SJCRH30 (cell line): Measurements from ENCODE around the gene LRP2. TPM values are rescaled to one million over a fixed set of nuclear protein-coding genes. Genes with fewer than 3 reads are reported as not detected.

Experiments
- DNase-seq, 2 experiments: peaks; one replicate each; pipeline ENCODE4 v3.0.0-alpha.2; 2015 to 2020
- H3K27ac ChIP-seq: fragments of 250-450 bp; sonication (Bioruptor Pico); 2 replicates; pipeline ENCODE4 v1.5.1; 2020; ENCODE audit warnings: mild to moderate bottlenecking, moderate library complexity
- H3K27me3 ChIP-seq: fragments of 250-450 bp; sonication (Bioruptor Pico); 2 replicates; pipeline ENCODE4 v1.5.1; 2020; ENCODE audit warnings: mild to moderate bottlenecking, moderate library complexity
- H3K36me3 ChIP-seq: fragments of 250-450 bp; sonication (Bioruptor Pico); 2 replicates; pipeline ENCODE4 v1.5.1; 2020; ENCODE audit warnings: mild to moderate bottlenecking, moderate library complexity
- H3K4me1 ChIP-seq: fragments of 250-450 bp; sonication (Bioruptor Pico); 2 replicates; pipeline ENCODE4 v1.5.1; 2020; ENCODE audit warnings: mild to moderate bottlenecking, moderate library complexity
- H3K4me3 ChIP-seq: fragments of 250-450 bp; sonication (Bioruptor Pico); 2 replicates; pipeline ENCODE4 v1.5.1; 2020; ENCODE audit warnings: mild to moderate bottlenecking, moderate library complexity
- H3K9me3 ChIP-seq: fragments of 250-450 bp; sonication (Bioruptor Pico); replicated peaks from 2 replicates; pipeline ENCODE4 v1.5.1; 2020; ENCODE audit warnings: mild to moderate bottlenecking, moderate library complexity
- total RNA-seq: library from RNA; depleted of rRNA; stranded (reverse); fragments of >200 nt; shearing (Covaris generic); gene quantifications from 2 replicates; pipeline ENCODE4 v1.2.3, GENCODE V29; 2014

LRP2 gene
- total RNA-seq, 1 experiment from 2014 or later = not detected

DNA sequence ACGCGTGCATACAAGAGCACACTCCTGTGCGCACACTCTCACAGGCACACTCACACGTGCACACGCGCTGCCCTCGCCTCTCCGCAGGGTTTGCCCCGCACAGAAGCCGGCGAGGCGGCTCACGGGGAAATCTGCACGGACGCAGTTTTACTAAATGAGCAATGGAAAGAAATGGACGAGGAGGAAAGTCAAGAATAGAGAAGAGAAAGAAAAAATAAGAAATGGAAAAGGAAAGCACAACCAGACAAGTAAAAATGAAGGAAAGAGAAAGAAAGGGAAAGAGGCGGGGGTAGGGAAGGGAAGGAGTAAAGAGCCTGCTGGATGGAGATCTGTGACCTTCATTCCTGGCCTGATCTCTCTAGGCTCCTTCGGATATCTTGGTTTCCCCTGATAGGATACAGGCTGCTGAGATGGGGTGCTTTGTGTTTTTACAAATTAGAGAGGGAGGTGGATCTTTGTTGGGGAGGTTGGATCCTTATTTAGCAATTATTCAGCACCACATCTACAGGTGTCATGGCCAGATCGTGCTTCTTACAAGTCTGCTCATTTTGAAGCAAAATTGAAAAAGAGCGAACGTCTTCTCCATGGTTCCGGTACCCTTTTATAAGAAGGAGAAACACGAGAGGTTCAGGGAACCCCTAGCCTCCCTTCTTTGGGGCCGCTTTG, 693 bp upstream of the LRP2 start:
- Histone ChIP-seq H3K27ac (no peak overlapping the region), H3K4me3 (peak overlapping the region; percentile 59), H3K4me1 (no peaks in the 10 kb centered on the region), H3K36me3 (no peaks in the 10 kb centered on the region), H3K27me3 (peaks cover 15% of the 10 kb centered on the region), H3K9me3 (no peaks in the 10 kb centered on the region)
- DNase-seq = no peak

DNA sequence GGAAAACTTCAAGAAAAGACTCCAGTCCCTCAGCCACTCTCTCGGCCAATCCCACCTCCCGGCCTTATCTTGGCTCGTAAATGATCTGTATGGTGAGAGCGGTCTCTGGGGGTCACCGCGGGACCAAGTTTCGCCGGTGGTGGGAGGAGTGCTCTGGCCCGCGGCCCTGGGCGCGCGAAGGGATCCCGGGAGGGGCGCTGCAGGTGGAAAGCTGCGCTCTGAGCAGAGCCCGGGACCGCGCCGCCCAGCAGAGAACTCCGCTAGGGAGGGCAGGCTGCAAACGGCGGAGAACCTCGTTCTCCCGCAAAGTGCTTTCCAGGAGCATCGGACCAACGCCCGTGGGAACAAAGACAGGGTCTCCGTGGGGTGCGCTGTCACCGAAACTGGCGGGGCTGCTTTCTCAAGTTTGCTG, 622 bp downstream of the LRP2 start:
- Histone ChIP-seq H3K27me3 (peaks cover 15% of the 10 kb centered on the region), H3K27ac (no peak overlapping the region), H3K4me1 (no peaks in the 10 kb centered on the region), H3K36me3 (no peaks in the 10 kb centered on the region), H3K9me3 (no peaks in the 10 kb centered on the region), H3K4me3 (no peak overlapping the region)
- no peak for DNase-seq

DNA sequence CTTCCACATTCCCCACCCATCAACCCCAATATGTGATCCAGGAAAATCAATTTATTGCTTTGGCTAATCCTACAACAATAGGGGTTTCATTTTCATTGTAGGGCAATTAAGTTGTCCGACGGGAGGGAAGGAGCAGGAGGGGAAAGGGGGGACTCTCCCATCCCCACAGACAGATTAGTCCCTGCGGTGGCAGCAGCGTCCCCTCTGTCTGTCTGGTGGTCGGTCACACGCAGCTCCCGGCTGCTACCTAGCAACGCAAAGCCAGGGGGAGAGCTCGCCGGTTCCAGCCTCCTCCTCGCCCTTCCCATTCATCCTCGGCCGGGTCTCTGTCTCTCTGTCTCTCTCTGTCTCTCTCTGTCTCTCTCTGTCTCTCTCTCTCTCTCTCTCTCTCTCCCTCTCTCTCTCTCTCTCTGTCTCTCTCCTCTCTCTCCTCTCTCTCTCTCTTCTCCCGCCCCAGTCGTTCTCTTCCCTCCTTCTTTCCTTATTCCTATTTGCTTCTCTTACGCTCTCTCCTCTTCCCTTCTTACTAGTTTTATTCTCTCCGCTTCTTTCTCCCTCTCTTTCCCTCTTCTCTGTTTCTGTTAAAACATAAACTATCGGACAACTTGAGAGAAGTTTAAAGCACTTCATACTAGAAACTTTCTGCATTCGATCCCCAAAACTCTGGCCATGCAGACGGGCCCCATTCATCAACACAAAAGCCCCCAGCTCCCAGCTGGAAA, 1.2 kb downstream of the LRP2 start:
- no peak overlapping the region for H3K27ac ChIP-seq
- H3K27me3 ChIP-seq = peaks cover 15% of the 10 kb centered on the region
- no peak for DNase-seq
- H3K36me3 ChIP-seq = no peaks in the 10 kb centered on the region
- H3K4me3 ChIP-seq = no peak overlapping the region
- no peaks in the 10 kb centered on the region for H3K9me3 ChIP-seq
- H3K4me1 ChIP-seq = no peaks in the 10 kb centered on the region

DNA sequence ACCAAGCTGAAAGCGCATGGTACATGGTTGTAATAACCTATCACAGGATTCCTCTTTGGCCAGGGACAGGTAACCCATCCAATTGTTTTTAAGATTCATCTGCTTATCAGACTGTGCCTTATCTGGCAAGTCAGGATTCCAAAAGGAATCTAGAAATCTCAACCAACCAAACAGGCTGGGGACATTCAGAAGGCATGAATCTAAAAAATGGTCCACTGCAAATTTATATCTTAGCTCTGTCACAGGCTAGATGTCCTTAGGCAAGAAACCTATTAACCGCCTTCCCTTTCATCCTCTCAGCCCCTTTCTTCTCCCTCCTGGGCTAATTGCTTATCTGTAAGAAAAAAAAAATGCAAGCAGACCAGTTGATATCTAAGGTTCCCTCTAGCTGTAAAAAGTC, 4.3 kb downstream of the LRP2 start:
- no peaks in the 10 kb centered on the region for H3K4me1 ChIP-seq
- H3K27me3 ChIP-seq = peaks cover 7% of the 10 kb centered on the region
- H3K9me3 ChIP-seq = no peaks in the 10 kb centered on the region
- no peak for DNase-seq
- no peak overlapping the region for H3K27ac ChIP-seq
- no peaks in the 10 kb centered on the region for H3K36me3 ChIP-seq
- H3K4me3 ChIP-seq = no peak overlapping the region

DNA sequence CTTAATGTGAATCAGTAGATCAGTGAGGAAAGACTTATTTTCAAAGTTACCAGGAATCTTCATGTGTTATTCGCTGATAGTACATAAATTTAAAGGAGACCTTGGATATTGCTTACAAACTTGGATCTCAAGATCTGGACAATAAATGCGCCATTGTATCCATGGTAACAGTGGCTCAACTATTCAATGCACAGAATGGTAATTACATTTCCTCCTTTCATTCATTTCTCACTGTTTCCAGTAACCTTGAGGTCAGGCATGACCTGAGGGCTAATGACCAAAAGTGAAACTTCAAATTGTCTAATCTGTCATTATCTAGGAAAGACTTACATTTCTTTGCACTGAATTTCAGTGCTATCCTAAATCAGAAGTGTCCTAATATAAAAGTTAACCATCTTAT, 8.1 kb downstream of the LRP2 start:
- H3K36me3 ChIP-seq = no peaks in the 10 kb centered on the region

DNA sequence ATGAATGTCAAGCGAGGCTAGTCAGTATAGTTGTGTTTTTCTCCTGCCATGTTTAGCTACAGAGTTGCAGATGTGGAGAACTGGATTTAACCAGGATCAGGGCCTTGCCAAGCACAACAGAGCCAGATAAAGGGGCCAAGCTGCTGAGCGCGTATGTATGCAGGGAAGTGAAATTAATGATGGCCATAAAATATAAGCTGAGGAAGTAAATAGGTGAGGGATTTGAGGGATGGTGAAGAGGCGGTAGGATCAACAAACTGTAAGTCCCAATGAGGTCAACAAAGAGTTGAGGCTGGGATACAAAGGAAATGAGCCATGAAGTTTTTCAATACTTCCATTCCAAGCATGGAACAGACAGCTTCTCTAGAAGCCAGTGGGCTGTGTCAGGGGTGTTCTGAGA, 10.6 kb downstream of the LRP2 start:
- H3K27me3 ChIP-seq = no peaks in the 10 kb centered on the region
- H3K27ac ChIP-seq = no peak overlapping the region
- H3K9me3 ChIP-seq = no peaks in the 10 kb centered on the region
- no peak for DNase-seq
- no peak overlapping the region for H3K4me3 ChIP-seq
- no peaks in the 10 kb centered on the region for H3K36me3 ChIP-seq
- no peaks in the 10 kb centered on the region for H3K4me1 ChIP-seq

More for the DNA sequence above, 8.1 kb downstream of the LRP2 start:
- Histone ChIP-seq H3K27me3 (no peaks in the 10 kb centered on the region), H3K4me3 (no peak overlapping the region), H3K4me1 (no peaks in the 10 kb centered on the region), H3K9me3 (no peaks in the 10 kb centered on the region), H3K27ac (no peak overlapping the region)
- DNase-seq = no peak

DNA sequence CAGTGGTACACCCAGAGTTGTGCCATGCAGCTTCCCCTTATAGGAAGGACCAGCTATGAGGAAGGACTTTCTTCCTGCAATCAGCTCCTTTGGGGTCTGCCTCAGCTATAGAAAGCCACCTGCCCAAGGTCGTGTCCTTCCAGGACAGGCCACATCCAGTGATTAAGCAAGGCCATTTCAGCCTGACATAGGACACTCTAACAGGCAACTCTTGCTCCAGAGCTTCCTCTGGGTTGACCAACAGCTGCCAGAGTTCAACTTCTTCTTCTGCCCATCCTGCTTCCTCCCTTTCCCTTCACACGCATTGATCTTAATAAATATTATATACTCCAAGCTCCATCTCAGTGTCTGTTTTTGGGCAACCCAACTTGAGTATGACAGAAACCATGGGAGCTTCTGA, 12.8 kb downstream of the LRP2 start:
- Histone ChIP-seq H3K27ac (no peak overlapping the region), H3K4me1 (no peaks in the 10 kb centered on the region), H3K4me3 (no peak overlapping the region), H3K27me3 (no peaks in the 10 kb centered on the region; the same call in 1 of the 2 replicates), H3K36me3 (no peaks in the 10 kb centered on the region), H3K9me3 (no peaks in the 10 kb centered on the region)
- no peak for DNase-seq

DNA sequence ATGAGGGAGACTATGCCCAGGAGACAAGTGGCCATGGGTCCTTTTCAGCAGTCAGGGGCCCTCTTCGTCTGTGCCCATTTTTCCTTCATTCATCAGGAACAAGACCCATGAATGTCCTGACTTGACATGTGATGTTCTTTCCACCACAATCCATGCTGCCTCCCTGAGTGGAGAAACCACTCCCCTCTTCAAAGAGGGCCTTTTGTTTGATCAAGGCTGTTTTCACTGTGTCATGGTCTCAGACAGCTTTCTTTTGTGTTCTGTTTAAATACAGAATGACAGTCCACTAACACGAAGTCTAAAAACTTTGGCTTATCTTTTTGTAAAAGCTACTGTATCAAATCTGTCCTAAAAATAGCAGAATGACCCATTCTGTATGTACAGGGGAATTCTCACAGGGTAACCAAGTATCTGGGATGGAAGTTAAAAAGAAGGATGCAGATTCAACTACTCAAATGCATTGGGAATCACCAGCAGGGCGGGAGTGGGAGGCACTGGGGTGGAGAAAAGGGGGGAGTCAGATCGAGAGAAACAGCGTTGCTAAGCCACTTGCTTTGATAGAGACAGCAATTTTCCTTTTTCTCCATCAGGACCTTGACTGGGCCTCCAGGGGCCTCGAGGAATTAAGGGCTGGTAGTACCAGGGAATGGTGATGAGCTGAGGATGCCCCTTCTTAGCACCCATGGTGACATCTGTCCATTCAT, 13.9 kb downstream of the LRP2 start:
- no peak for DNase-seq
- H3K27ac ChIP-seq = no peak overlapping the region
- no peaks in the 10 kb centered on the region for H3K36me3 ChIP-seq
- H3K27me3 ChIP-seq = no peaks in the 10 kb centered on the region; the same call in 1 of the 2 replicates
- H3K9me3 ChIP-seq = no peaks in the 10 kb centered on the region
- H3K4me1 ChIP-seq = no peaks in the 10 kb centered on the region
- no peak overlapping the region for H3K4me3 ChIP-seq

DNA sequence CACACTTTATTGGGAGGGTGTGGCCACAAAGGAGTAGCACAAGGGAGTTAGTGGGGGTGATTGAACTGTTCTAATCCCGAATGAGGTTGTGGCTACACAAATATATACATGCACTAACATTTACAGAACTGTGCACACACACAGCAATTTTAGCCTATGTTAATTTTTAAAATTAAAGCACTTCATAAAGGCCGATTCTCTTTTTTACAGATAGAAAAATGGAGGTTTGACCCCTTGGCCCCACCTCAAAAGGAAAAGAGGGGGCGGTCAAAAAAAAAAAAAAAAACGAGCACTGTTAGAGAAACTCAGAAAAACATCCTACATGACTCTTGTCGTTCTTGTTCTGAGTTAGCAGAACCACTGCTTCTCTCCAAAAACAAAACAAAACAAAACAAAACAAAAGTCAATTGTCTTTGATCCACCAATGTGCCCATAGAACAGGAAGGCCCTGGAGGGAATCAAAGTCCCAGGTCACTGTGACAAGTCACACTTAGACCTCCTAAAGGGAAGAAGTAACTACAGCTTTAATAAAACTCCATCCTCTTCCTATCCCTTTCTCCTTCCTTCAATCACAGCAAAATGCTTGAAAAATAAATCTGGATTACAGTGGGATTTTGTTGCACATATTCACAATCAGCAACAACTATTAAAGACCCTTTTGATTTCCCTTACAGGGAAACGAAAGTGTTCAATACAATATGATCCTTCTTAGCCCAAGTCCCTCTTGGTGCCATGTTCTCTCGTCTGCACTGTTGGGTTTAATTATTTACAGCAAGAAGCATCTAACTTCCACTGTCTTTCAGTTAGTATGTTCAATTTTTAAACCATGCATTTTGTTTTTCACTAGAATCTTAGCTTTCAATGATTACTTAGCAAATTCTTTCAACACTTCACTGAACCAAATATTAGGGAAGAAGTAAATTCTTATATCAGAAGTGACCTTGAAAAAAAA, 16.6 kb downstream of the LRP2 start:
- Histone ChIP-seq H3K4me1 (no peaks in the 10 kb centered on the region), H3K4me3 (no peak overlapping the region), H3K27ac (no peak overlapping the region), H3K9me3 (no peaks in the 10 kb centered on the region), H3K36me3 (no peaks in the 10 kb centered on the region), H3K27me3 (no peaks in the 10 kb centered on the region; the same call in 1 of the 2 replicates)
- no peak for DNase-seq

DNA sequence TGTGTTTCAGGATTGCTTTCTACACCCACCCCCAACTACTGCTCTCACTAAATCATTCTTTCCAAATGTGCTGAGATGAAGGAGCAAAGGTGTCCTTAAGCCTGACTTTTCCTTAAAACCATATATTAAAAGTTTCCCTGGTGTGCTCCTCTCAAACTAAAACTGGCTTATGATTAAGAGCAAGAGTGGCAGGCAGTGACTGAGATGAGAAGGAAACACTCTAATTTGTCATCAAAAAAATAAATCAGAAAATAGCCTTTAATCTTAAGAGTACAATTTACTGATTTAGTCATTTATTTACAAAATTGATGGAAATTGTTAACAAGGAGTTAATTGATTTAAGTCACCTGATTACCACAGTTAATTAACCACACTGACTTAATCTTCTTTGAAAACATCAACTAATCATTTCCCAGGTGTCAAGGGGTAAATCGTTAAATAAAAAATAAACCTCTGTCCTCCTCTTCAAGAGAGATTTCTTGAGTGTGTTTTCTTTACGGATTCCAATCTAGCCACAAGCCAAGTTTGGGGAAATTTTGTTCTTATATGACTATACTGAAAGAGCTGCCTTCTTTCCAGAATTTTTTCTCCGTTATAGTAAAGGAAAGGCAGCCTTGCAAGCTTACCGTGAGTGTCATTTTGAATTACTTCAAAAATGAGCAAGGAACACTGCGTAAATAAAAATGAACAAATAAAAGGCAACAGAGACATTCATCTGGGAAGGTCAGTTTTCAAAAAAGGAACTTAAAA, 17.4 kb downstream of the LRP2 start:
- DNase-seq = no peak
- no peaks in the 10 kb centered on the region; the same call in 1 of the 2 replicates for H3K27me3 ChIP-seq
- no peaks in the 10 kb centered on the region for H3K9me3 ChIP-seq
- H3K4me3 ChIP-seq = no peak overlapping the region
- H3K36me3 ChIP-seq = no peaks in the 10 kb centered on the region
- H3K4me1 ChIP-seq = no peaks in the 10 kb centered on the region
- no peak overlapping the region for H3K27ac ChIP-seq

DNA sequence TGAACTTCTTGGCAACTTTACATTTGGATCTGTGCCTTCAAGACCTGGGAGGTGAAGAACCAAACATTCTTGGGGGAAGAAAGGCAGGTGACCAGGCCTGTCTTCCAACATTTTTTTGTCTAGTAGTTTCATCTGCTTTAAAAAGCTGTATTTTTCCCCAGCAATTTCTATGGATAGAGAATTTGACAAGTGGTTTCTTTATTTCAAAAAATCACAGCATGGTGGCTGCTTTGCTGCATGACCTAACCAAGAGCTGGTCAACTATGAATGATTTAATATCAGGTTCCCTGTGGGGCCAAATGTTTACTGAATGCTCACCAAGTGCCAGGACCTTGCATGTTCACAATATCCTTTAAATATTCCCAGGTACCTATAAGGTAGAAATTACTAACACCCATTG, 19.1 kb downstream of the LRP2 start:
- H3K36me3 ChIP-seq = no peaks in the 10 kb centered on the region
- DNase-seq = no peak
- H3K27ac ChIP-seq = no peak overlapping the region
- no peaks in the 10 kb centered on the region for H3K4me1 ChIP-seq
- no peak overlapping the region for H3K4me3 ChIP-seq
- no peaks in the 10 kb centered on the region for H3K9me3 ChIP-seq
- H3K27me3 ChIP-seq = no peaks in the 10 kb centered on the region; the same call in 1 of the 2 replicates

DNA sequence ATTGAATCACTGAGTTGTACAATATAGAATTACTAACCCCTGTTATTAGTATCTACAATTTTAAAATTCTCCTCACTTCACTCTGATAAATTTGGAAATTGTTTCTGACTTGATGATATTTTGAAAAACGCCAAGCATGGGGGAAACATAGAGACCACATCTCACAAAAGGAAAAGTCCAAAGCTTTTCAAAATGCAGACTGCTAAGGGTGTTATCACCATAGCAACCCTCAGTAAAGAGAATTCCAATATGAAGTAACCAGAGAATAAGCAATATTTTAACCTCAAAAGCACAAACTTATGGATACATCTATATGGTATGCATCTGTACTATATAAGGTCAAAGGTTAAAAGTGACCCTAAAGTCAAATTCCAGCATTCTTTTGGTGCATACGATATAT, 22.7 kb downstream of the LRP2 start:
- Histone ChIP-seq H3K36me3 (no peaks in the 10 kb centered on the region), H3K9me3 (no peaks in the 10 kb centered on the region), H3K27me3 (no peaks in the 10 kb centered on the region)

DNA sequence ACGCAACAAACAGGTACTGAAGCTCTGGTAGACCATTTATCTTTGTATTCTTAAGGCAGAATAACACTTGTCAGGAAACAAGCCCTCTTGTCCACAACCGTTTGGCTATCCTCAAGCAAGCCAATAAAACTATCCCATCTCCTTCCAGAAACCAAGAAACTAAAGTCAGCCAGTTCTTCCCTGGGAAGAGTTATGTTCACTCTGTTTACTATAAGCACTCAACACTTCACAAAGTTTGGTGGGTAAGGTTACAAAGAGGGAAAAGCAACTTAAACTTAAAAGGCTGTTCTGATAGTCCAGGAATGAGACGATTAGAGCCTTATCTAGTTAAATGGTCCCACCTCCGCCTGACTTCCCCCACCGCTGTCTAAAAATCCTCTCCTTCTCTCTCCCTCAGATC, 25.6 kb downstream of the LRP2 start:
- Histone ChIP-seq H3K4me3 (no peak overlapping the region), H3K9me3 (no peaks in the 10 kb centered on the region), H3K27me3 (no peaks in the 10 kb centered on the region), H3K36me3 (no peaks in the 10 kb centered on the region), H3K4me1 (no peaks in the 10 kb centered on the region), H3K27ac (no peak overlapping the region)
- no peak for DNase-seq

More for the DNA sequence above, 22.7 kb downstream of the LRP2 start:
- Histone ChIP-seq H3K4me1 (no peaks in the 10 kb centered on the region), H3K27ac (no peak overlapping the region), H3K4me3 (no peak overlapping the region)
- no peak for DNase-seq
